K562 (cell line): Measurements from ENCODE around the gene ROS1. TPM values are rescaled to one million over a fixed set of nuclear protein-coding genes. Genes with fewer than 3 reads are reported as not detected.

Source experiments
- BRF1 ChIP-seq: IDR thresholded peaks from 3 replicates; pipeline ENCODE4 v1.6.1; 2011; ENCODE audit warnings: borderline replicate concordance, mild to moderate bottlenecking; ENCODE audit not compliant: insufficient read length; ENCODE audit errors: extremely low read depth
- CHD7 ChIP-seq: fragments of 200-600 bp; sonication (generic); IDR thresholded peaks from one replicate; pipeline ENCODE4 v1.6.1; 2012; ENCODE audit warnings: mild to moderate bottlenecking, low read depth, low read length, inconsistent platforms
- CTCFL ChIP-seq: IDR thresholded peaks from 2 replicates; pipeline ENCODE4 v1.6.1; 2011; ENCODE audit warnings: borderline replicate concordance, low read depth, mild to moderate bottlenecking, moderate library complexity, low read length; ENCODE audit not compliant: insufficient read depth, poor library complexity, severe bottlenecking
- HDAC2 ChIP-seq: fragments of 450-650 bp; IDR thresholded peaks from 2 replicates; pipeline ENCODE4 v1.6.1; 2016; ENCODE audit warnings: mild to moderate bottlenecking
- SUPT5H ChIP-seq: fragments of 450-650 bp; IDR thresholded peaks from 2 replicates; pipeline ENCODE4 v1.6.1; 2016
- ZNF212 ChIP-seq: fragments of 450-650 bp; formaldehyde crosslinking; IDR thresholded peaks from 2 replicates; pipeline ENCODE4 v1.4.0; 2020; ENCODE audit warnings: mild to moderate bottlenecking
- polyA plus RNA-seq, 8 experiments: library from polyadenylated mRNA; depleted of rRNA in 4 of 8; stranded (reverse) in 5 of 8; unstranded in 3 of 8; fragments of >200 nt; fragmentation: Nextera tagmentation in 2 of 8; fragmentation: Illumina TruSeq in 1 of 8; extraction: Ambion mirVana in 2 of 8; extraction: Trizol in 1 of 8; gene quantifications; 2 replicates each; pipeline versions ENCODE4 v1.2.1 to v1.2.3, GENCODE V29; 2011 to 2014; ENCODE audit warnings: inconsistent platforms in 1 of 8, missing spikeins in 1 of 8
- total RNA-seq, 7 experiments: library from RNA; depleted of rRNA in 6 of 7; stranded (reverse); fragments of >200 nt in 6 of 7; fragmentation: Illumina TruSeq in 2 of 7; extraction: Trizol in 2 of 7; gene quantifications; 2 replicates each; pipeline versions ENCODE4 v1.2.1 to v1.2.3, GENCODE V29; 2011 to 2021; ENCODE audit warnings: low replicate concordance in 1 of 7

ROS1 gene
- total and polyA plus RNA-seq, 9 of the 15 experiments (the other 6 are each of a cell fraction or from before 2014, with no cell fraction given): under 0.01 to 0.16 (median 0.04) TPM; not detected in 6

GRCh38 chr6:117298941-117299340 lies 126.8 kb downstream of the ROS1 start (continued):
- TF ChIP-seq CTCFL (no peak), ZNF212 (CRISPR knock-in tag) (no peak), CHD7 (no peak), BRF1 (no peak), HDAC2 (no peak), SUPT5H (no peak)
